Astrocyte of the spinal cord (primary cell): ENCODE results near the gene GAS2.

Source experiments
- DNase-seq: peaks from one replicate; pipeline ENCODE4 v3.0.0; 2011; ENCODE audit warnings: low read depth, low spot score
- H3K4me3 ChIP-seq: 2 replicates; pipeline ENCODE4 v1.5.1; 2011; ENCODE audit warnings: low read depth, mild to moderate bottlenecking, low read length, moderate library complexity
- CTCF ChIP-seq: IDR thresholded peaks from 2 replicates; pipeline ENCODE4 v1.5.1; 2012; ENCODE audit warnings: low read depth, mild to moderate bottlenecking, low read length, inconsistent platforms
- in situ Hi-C: cut with HindIII; loops from 2 replicates; pipeline ENCODE4 v1.10.0; 2017; ENCODE audit warnings: low sequenced_read_pairs

Gene GAS2

GRCh38 chr11:22733475-22734248 lies 67.3 kb downstream of the GAS2 start:
- in situ Hi-C loops: no loop called here
- DNase-seq: no peak
- no peak overlapping the region for H3K4me3 ChIP-seq
- no peak for TF ChIP-seq CTCF

- no peak overlapping the region for H3K4me3 ChIP-seq
- no peak for DNase-seq
- in situ Hi-C loops: no loop called here
- no peak for TF ChIP-seq CTCF
These were observed 68.4 kb downstream of the GAS2 start for GRCh38 chr11:22734628-22735345.

- H3K4me3 ChIP-seq: no peak overlapping the region
- in situ Hi-C loops: no loop called here
- TF ChIP-seq CTCF: no peak
- DNase-seq: no peak
These were observed 75.8 kb downstream of the GAS2 start for GRCh38 chr11:22742157-22742613.

GRCh38 chr11:22749536-22749935 lies 83.1 kb downstream of the GAS2 start:
- in situ Hi-C loops: no loop called here

GRCh38 chr11:22752908-22753310 lies 86.5 kb downstream of the GAS2 start:
- in situ Hi-C loops: no loop called here

More at GRCh38 chr11:22749536-22749935, 83.1 kb downstream of the GAS2 start:
- H3K4me3 ChIP-seq: no peak overlapping the region
- TF ChIP-seq CTCF: no peak
- no peak for DNase-seq

GRCh38 chr11:22753416-22753815 lies 87.0 kb downstream of the GAS2 start:
- TF ChIP-seq CTCF: no peak
- in situ Hi-C loops: no loop called here
- no peak overlapping the region for H3K4me3 ChIP-seq
- DNase-seq: no peak

More at GRCh38 chr11:22752908-22753310, 86.5 kb downstream of the GAS2 start:
- DNase-seq: no peak
- TF ChIP-seq CTCF: no peak
- no peak overlapping the region for H3K4me3 ChIP-seq
